Erythroblast (primary cell): Measurements from ENCODE around the gene KIF26B.

Experiments used
- GATA1 ChIP-seq: IDR thresholded peaks from 2 replicates; pipeline ENCODE4 v1.6.1; 2011; ENCODE audit warnings: low read depth, mild to moderate bottlenecking, control low read depth, low read length, moderate library complexity
- POLR2A ChIP-seq: IDR thresholded peaks from 2 replicates; pipeline ENCODE4 v1.6.1; 2011; ENCODE audit warnings: mild to moderate bottlenecking, low read length

DNA sequence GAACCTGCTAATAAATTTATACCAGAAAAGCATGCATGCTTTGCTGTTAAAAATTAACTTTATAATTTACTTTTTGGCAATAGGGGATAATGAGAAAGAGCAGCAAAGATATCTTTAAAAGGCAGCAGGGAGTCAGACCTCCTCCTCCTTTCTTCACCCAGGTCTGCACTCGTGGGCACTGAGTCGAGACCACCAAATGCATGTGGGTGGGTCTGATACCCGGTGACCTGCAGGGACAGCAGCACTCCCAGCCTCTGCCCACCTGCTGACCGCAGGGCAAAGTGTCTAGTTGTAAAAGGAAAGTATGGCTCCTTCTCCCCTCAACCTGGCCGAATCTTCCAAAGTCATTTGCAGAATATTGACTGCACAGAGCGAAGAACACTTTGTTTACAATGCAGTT lies 43.7 kb upstream of the KIF26B start:
- TF ChIP-seq POLR2A = no peak
- no peak for TF ChIP-seq GATA1
